Stimulated activated CD8-positive, alpha-beta memory T cell treated with anti-CD3 and anti-CD28 coated beads, Interleukin-4, amount 100 ng/mL, for 4 hours (primary cell): Measurements from ENCODE around the gene EID1.
"Not testable (repeated sequence)": the region's sequence is repeated elsewhere in the genome, so short reads cannot be mapped to it uniquely, and the experiment has no call there.

Experiments
- DNase-seq, 2 donors: peaks; one replicate each; pipeline ENCODE4 v3.0.0-alpha.2; 2020; ENCODE audit warnings: low read depth in 2 of 2, low spot score in 1 of 2

Gene EID1

GRCh38 chr15:48877630-48878595, at the start of gene EID1:
Gene EID1 (plus strand): TSS chr15:48878134. CDS start chr15:48878177, 43 bp downstream.
- peak; percentile 82 to 84 for DNase-seq

GRCh38 chr15:48828471-48828870, 49.5 kb upstream of the EID1 start:
- DNase-seq: no peak

- no peak for DNase-seq
Observed at GRCh38 chr15:48828906-48829305, 49.0 kb upstream of the EID1 start.

- no peak for DNase-seq
Observed at GRCh38 chr15:48832648-48833047, 45.3 kb upstream of the EID1 start.

- DNase-seq: no peak
Observed at GRCh38 chr15:48833526-48834239, 44.3 kb upstream of the EID1 start.

GRCh38 chr15:48834756-48835155, 43.2 kb upstream of the EID1 start:
- DNase-seq: no peak

- DNase-seq: no peak
Observed at GRCh38 chr15:48842501-48842900, 35.4 kb upstream of the EID1 start.

GRCh38 chr15:48845123-48845522, 32.8 kb upstream of the EID1 start:
- no peak for DNase-seq

- DNase-seq: no peak
Observed at GRCh38 chr15:48850648-48851047, 27.3 kb upstream of the EID1 start.

- no peak for DNase-seq
Observed at GRCh38 chr15:48851956-48852355, 26.0 kb upstream of the EID1 start.

GRCh38 chr15:48854434-48854833, 23.5 kb upstream of the EID1 start:
- DNase-seq: not testable (repeated sequence)

- no peak for DNase-seq
Observed at GRCh38 chr15:48855501-48856440, 22.2 kb upstream of the EID1 start.

GRCh38 chr15:48856942-48857341, 21.0 kb upstream of the EID1 start:
- DNase-seq: no peak

GRCh38 chr15:48858401-48858800, 19.5 kb upstream of the EID1 start:
- DNase-seq: no peak

GRCh38 chr15:48859426-48859825, 18.5 kb upstream of the EID1 start:
- DNase-seq: no peak

- no peak for DNase-seq
Observed at GRCh38 chr15:48861813-48862431, 16.0 kb upstream of the EID1 start.

GRCh38 chr15:48862705-48863104, 15.2 kb upstream of the EID1 start:
- DNase-seq: no peak

- no peak for DNase-seq
Observed at GRCh38 chr15:48865370-48866079, 12.4 kb upstream of the EID1 start.

- DNase-seq: no peak
Observed at GRCh38 chr15:48866141-48866563, 11.8 kb upstream of the EID1 start.

GRCh38 chr15:48868023-48868422, 9.9 kb upstream of the EID1 start:
- DNase-seq: no peak
